Retinal pigment epithelial cell (primary cell): ENCODE measurements around the gene SMAD6.

Experiments
- DNase-seq: peaks from one replicate; pipeline ENCODE4 v3.0.0-alpha.2; 2010; ENCODE audit warnings: low read depth
- H3K4me3 ChIP-seq: 2 replicates; pipeline ENCODE4 v1.5.1; 2011; ENCODE audit warnings: mild to moderate bottlenecking, low read length, control low read depth, moderate library complexity
- TF ChIP-seq, protein P1 (sequence below): conservative IDR thresholded peaks from 2 replicates; pipeline ENCODE4 v1.5.1; 2011; ENCODE audit warnings: low read depth, low read length, control low read depth, inconsistent platforms

The SMAD6 gene

DNA sequence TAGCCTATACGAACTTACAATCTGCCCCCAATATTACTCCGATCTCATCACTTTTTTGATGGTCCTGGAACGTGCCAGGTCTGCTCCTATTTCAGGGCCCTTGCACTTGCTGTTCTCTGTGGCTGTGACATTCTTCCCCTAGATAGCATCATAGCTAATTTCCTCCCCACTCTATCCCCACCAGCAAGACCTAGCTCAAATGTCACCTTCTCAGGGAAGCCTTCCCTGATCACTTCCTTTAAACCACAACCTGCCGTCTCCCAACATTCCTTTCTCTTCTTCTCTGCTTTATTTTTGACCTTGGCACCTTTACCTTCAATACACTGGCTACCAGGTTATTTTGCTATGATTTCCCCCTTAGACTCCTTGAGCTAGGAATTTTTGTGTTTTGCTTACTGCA is 5.3 kb upstream of the SMAD6 start:
- H3K4me3 ChIP-seq: no peak overlapping the region
- TF ChIP-seq, protein P1, sequence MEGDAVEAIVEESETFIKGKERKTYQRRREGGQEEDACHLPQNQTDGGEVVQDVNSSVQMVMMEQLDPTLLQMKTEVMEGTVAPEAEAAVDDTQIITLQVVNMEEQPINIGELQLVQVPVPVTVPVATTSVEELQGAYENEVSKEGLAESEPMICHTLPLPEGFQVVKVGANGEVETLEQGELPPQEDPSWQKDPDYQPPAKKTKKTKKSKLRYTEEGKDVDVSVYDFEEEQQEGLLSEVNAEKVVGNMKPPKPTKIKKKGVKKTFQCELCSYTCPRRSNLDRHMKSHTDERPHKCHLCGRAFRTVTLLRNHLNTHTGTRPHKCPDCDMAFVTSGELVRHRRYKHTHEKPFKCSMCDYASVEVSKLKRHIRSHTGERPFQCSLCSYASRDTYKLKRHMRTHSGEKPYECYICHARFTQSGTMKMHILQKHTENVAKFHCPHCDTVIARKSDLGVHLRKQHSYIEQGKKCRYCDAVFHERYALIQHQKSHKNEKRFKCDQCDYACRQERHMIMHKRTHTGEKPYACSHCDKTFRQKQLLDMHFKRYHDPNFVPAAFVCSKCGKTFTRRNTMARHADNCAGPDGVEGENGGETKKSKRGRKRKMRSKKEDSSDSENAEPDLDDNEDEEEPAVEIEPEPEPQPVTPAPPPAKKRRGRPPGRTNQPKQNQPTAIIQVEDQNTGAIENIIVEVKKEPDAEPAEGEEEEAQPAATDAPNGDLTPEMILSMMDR: no peak
- no peak for DNase-seq

DNA sequence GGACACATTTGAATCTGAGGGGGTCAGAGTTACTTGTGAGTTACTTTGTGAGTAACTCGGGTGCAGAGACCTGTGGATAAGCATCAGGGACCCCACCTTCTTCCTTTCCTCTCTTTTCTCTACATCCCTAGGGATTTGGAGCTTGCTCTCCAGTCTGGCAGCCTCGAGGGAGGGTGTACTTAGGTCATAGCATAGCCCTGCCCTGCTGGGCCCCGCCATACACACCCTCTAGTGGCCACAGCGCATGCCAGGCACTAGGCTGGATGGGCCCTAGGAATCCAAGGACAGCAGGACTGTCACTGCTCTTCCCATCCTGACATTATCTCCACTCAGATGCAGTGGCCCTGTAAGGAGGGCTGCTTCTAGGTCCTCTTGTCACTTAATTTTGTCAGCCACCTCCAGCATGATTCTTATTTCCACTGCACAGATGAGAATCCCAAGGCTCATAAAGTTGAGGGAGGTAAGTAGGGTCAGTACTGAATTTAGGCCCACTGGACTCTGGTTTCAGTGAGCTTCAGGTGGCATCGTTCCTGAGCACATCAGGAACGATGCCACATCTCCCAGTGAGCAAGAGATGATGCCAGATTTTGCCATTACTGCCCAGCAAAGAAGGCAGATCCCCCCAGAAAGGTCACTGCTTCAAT is 3.6 kb upstream of the SMAD6 start:
- TF ChIP-seq, protein P1: peak; percentile 99
- no peak overlapping the region for H3K4me3 ChIP-seq
- DNase-seq: no peak

DNA sequence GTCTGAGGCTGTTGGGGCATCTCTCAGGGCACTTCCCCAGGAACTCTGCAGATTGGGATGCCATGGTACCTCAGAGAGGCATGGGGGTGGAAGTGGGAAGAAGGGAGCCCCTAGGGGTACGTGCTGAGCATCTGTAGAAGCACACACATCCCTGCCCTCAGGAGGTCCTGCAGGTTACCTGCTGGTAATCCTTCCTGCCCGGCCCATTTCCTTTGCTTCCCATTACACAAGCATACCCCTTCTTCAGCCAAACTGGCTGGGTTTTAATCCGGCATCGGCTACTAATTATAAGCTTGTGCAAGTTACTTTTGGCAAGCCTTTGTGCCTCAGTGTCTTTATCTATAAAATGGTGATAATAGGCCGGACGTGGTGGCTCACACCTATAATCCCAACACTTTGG is 3.1 kb upstream of the SMAD6 start:
- H3K4me3 ChIP-seq: no peak overlapping the region
- no peak for DNase-seq
- TF ChIP-seq, protein P1: no peak

DNA sequence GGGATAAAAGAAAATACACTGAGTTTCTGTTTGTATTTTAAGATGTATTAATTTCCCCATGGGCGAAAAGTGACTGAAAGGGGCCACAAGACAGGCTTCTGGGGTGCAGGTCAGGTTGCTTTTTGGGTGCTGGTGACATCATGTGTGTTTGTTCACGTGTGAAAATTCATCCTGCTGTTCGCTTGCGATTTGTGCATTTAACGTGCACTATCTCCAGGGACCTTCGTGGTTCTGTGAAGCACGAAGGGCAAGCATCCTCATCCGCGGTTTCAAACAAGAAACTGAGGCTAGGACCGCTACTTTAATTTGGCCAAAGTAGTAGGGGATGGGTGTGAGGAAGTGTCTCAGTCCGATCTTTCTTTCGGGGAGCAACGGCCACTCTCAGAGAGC is 1.6 kb upstream of the SMAD6 start:
- no peak for DNase-seq
- TF ChIP-seq, protein P1: no peak
- H3K4me3 ChIP-seq: peak overlapping the region; percentile 75

DNA sequence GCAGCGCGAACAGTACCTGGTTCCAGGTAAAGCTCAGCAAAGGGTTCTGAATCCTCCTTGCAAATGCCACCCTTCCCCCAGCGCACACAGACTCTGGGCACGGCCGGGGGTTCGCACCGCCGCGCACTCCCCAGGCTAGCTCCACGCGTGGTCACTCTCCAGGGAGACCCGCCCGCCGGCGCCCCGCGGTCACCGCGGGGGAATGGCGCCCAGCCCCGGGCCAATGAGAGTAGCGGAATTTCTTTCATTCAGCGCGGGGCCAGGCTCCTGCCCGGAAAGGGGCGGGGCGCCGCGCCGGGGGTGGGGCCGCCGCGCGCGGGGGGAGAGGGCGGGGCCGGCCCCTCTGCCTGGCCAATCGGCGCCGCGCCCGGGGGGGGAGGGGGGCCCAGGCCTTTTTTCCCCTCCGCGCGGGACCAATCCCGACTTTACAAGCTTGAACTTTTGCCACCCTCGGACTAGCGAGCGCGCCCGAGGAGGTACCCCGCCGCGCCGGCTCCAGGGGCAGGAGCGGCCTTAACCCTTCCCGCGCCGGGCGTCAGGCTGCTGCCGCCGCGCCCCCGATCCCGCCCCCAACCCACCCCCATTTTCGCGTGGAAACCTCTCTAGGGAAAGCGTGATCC is 1.1 kb upstream of the SMAD6 start:
- peak overlapping the region; percentile 75 for H3K4me3 ChIP-seq
- TF ChIP-seq, protein P1: no peak
- peak; percentile 84 for DNase-seq

DNA sequence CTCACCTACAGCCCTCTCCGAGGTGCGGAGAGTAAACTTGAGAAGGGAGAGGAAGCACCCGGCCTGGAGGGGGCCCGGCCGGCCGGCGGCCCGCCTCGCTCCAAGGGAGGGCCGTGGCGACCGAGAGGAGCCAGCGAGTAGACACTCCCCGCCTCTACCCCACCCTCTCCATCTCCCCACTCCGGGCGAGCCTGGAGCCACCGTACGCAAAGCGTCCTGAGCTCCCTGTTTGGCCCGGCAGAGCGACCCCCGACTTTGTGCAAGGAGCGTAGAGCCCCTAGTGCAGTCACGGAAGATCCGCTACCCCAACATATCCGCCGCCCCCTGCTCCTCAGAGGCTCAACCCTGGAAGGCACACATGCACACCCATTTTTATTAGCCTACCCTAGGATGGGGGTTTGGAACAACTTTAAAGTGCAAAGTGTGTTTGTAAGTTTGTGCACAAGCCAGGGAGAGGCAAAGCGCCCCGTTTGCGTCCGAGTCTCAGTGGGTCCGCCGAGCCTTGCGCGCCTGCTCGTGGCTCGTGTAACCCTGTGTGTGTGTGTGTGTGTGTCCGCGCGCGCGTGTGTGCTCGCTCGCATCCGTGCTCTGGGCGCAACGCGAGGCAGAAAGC is 508 bp upstream of the SMAD6 start:
- TF ChIP-seq, protein P1: no peak
- no peak for DNase-seq
- peak overlapping the region; percentile 53 for H3K4me3 ChIP-seq
